Subcutaneous adipose tissue (tissue), 4 donors: ENCODE measurements around the gene CFL1. TPM values are rescaled to one million over a fixed set of nuclear protein-coding genes. Genes with fewer than 3 reads are reported as not detected.

ENCODE experiments used
- CTCF ChIP-seq: fragments of 450-650 bp; IDR thresholded peaks from one replicate; pipeline ENCODE4 v1.5.1; 2016; ENCODE audit warnings: low read depth, mild to moderate bottlenecking, control low read depth, antibody characterized with exemption, moderate library complexity
- total RNA-seq, 4 donors: library from RNA; depleted of rRNA; stranded (reverse); fragments of >200 nt; gene quantifications; one replicate each; pipeline ENCODE4 v1.1.0, GENCODE V29; 2016

The CFL1 gene
- total RNA-seq, 4 donors from 2014 or later, result 375 to 550 (median 447) TPM

GRCh38 chr11:65861165-65861505 lies 3.2 kb upstream of the CFL1 start:
- TF ChIP-seq CTCF, result no peak

- TF ChIP-seq CTCF, result no peak
Observed at GRCh38 chr11:65860278-65861164, 2.5 kb upstream of the CFL1 start, which contains the start of gene MUS81. Gene MUS81 (plus strand): TSS chr11:65860433. CDS start chr11:65860754, 321 bp downstream.

GRCh38 chr11:65859812-65860277 lies 1.9 kb upstream of the CFL1 start:
- no peak for TF ChIP-seq CTCF

GRCh38 chr11:65859095-65859811 lies 1.3 kb upstream of the CFL1 start:
- no peak for TF ChIP-seq CTCF

GRCh38 chr11:65858681-65859087 lies 704 bp upstream of the CFL1 start:
- TF ChIP-seq CTCF, result no peak

GRCh38 chr11:65857500-65857852 lies 504 bp downstream of the CFL1 start:
- no peak for TF ChIP-seq CTCF
